ENCODE results near the gene PNRC2. TPM values are rescaled to one million over a fixed set of nuclear protein-coding genes. Genes with fewer than 3 reads are reported as not detected.
"Not testable (repeated sequence)": the region's sequence is repeated elsewhere in the genome, so short reads cannot be mapped to it uniquely, and the experiment has no call there.

PNRC2 gene
- total RNA-seq, 4 donors from 2014 or later, result 136 to 246 (median 207) TPM

DNA sequence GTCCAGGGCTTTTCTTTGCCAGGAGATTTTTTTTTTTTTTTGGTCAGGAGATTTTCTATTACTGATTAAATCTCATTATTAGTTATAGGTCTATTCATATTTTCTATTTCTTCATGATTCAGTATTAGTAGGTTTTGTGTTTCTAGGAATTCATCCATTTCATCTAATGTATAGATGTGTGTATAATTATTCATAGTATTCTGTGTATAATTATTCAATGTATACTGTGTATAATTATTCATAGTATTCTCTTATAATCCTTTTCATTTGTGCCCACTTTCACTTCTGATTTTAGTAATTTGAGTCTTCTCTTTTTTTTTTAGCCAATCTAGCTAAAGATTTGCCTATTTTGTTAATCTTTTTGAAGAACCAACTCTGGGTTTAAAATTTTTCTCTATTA, 12.3 kb upstream of the PNRC2 start:
- TF ChIP-seq EP300 (IDR thresholded peaks at IDR 0.05), result no peak
- H3K27ac ChIP-seq, result no peak overlapping the region
- H3K36me3 ChIP-seq, result no peaks in the 10 kb centered on the region
- no peaks in the 10 kb centered on the region for H3K27me3 ChIP-seq
- H3K4me1 ChIP-seq, result no peaks in the 10 kb centered on the region
- H3K9me3 ChIP-seq, result peaks cover 0 to 7% (median 0%) of the 10 kb centered on the region in 3 donors
- H3K4me3 ChIP-seq, result no peak overlapping the region
- no peak for ATAC-seq

DNA sequence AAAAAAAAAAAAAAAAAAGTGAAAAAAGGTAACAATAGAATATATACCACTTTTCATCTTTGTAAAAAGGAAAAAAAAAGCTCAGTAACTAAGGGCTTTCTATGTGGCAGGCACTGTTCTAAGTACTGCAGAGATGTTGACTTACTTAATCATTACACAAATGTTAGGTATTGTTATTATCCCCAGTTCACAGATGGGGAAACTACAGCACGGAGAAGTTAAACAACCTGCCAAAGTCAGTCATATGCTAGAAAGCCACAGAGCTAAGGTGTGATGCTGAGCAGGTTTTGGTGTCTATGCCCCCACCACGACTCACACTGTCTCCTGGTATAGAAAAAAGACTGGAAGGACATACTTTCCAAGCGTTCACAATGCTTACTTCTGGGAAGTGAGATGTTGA, 6.6 kb upstream of the PNRC2 start:
- TF ChIP-seq, protein P1, sequence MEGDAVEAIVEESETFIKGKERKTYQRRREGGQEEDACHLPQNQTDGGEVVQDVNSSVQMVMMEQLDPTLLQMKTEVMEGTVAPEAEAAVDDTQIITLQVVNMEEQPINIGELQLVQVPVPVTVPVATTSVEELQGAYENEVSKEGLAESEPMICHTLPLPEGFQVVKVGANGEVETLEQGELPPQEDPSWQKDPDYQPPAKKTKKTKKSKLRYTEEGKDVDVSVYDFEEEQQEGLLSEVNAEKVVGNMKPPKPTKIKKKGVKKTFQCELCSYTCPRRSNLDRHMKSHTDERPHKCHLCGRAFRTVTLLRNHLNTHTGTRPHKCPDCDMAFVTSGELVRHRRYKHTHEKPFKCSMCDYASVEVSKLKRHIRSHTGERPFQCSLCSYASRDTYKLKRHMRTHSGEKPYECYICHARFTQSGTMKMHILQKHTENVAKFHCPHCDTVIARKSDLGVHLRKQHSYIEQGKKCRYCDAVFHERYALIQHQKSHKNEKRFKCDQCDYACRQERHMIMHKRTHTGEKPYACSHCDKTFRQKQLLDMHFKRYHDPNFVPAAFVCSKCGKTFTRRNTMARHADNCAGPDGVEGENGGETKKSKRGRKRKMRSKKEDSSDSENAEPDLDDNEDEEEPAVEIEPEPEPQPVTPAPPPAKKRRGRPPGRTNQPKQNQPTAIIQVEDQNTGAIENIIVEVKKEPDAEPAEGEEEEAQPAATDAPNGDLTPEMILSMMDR (IDR thresholded peaks at IDR 0.05), result no peak
- no peak for TF ChIP-seq POLR2AphosphoS5 (IDR thresholded peaks at IDR 0.05)
- TF ChIP-seq POLR2A (IDR thresholded peaks at IDR 0.05), result no peak
- no peak for TF ChIP-seq EP300 (IDR thresholded peaks at IDR 0.05)
- Histone ChIP-seq H3K9me3 (no peaks in the 10 kb centered on the region), H3K36me3 (no peaks in the 10 kb centered on the region), H3K27ac (no peak overlapping the region), H3K4me3 (no peak overlapping the region), H3K4me1 (peaks cover 0 to 28% (median 3%) of the 10 kb centered on the region in 3 donors), H3K27me3 (no peaks in the 10 kb centered on the region)
- 75 to 81% methylated on average over 3 of the region's 3 CpGs for WGBS, 2 donors (ENCODE audit: low coverage in 1 of 2)
- ATAC-seq, result no peak

DNA sequence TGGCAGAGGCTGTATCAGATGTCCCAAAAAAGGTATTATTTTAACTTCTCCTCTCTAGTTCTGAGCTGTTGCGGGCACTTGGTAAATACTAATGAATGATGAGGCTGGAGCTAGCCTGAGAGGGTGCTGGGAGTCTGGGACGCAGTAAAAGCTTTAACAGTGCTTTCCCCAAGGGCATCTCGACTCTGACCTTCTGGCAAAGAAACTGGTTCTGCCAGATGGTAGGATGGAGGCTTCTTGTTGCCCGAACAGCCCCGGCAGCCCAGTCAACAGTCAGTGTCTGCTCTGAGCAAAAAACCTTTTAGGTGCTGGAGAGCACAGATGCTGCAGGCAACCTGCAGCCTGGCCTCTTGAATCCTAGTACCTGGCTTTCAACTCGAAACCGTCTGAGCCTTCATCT, 2.5 kb upstream of the PNRC2 start:
- Histone ChIP-seq H3K4me1 (peaks cover 0 to 50% (median 7%) of the 10 kb centered on the region in 3 donors), H3K9me3 (no peaks in the 10 kb centered on the region), H3K4me3 (no peak overlapping the region), H3K27ac (peak overlapping the region in 3 of 4 donors; percentile 27 to 99 (median 54)), H3K36me3 (peaks cover 0 to 7% of the 10 kb centered on the region in 2 donors), H3K27me3 (no peaks in the 10 kb centered on the region)
- 19 to 71% methylated on average over 3 to 7 of the region's 7 CpGs for WGBS, 2 donors (ENCODE audit: low coverage in 1 of 2)
- TF ChIP-seq POLR2AphosphoS5 (IDR thresholded peaks at IDR 0.05) (no peak), EP300 (IDR thresholded peaks at IDR 0.05) (no peak)
- TF ChIP-seq, protein P1 (IDR thresholded peaks at IDR 0.05), result no peak
- ATAC-seq, result no peak

DNA sequence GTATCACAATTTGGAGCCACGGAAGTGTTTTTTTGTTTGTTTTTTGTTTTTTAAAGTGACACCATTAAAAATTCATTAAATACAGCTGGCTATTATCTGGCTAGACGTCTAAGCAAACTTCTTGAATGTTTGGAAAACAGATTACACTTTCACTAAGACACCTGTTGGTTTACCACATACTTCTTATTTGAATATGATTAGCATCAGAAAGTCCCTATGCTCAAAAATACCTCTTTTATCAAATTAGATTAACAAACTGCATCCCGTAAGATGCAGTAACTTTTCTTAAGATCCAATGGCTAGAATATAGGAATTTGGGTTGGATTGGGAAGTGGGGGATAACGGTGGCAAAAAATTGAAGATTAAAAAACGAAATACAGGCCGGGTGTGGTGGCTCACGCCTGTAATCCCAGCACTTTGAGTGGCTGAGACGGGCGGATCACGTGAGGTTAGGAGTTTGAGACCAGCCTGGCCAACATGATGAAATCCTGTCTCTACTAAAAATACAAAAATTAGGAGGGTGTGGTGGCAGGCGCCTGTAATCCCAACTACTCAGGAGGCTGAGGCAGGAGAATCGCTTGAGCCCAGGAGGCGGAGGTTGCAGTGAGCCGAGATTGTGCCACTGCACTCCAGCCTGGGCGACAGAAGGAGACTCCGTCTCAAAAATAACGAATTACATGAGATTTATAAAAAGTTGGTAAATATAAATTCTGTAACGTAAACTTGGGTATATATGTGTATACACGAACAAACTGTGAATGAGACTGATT, 1.4 kb upstream of the PNRC2 start:
- peaks cover 0 to 55% (median 7%) of the 10 kb centered on the region in 3 donors for H3K4me1 ChIP-seq
- H3K36me3 ChIP-seq, result peaks cover 0 to 12% of the 10 kb centered on the region in 2 donors
- H3K27me3 ChIP-seq, ATAC-seq, H3K9me3 ChIP-seq: not testable (repeated sequence)
- peak overlapping the region; percentile 86 to 100 (median 98) for H3K27ac ChIP-seq
- H3K4me3 ChIP-seq, result peak overlapping the region; percentile 70 to 85
- WGBS, 2 donors (ENCODE audit: low coverage in 1 of 2), result 52% methylated on average over 11 to 19 of the region's 19 CpGs

DNA sequence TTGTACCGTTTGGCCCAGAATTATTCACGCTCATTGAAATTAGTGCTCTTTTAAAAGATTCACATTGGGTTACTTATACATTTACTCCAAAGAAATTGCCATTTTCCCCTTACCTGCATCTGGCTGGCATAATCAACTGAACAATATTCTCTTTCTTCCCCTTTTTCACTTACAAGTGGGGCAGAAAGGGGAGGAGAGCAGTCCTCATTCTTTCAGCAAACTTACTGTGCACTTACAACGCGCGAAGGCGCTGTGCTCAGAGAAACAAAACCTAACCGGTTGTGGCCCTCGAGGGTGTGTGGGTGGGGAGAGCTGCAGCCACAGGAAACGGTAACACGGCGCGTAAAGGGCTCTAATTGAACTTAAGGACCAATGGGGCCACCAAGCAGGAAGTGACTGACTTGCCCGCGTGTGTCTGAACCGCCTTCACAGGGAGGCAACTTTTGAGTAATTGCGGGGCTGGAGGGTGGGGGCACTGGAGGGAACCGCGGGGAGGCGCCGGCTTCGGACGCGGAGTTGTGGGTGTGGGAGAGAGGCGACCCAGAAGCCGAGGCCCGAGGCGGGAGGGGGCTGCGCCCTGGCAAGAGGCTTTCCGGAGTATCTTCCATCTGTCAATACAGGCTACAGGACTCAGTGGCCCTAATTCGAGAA, 693 bp upstream of the PNRC2 start:
- peaks cover 0 to 62% (median 7%) of the 10 kb centered on the region in 3 donors for H3K4me1 ChIP-seq
- no peaks in the 10 kb centered on the region for H3K9me3 ChIP-seq
- H3K27me3 ChIP-seq, result no peaks in the 10 kb centered on the region
- H3K36me3 ChIP-seq, result peaks cover 0 to 19% of the 10 kb centered on the region in 2 donors
- WGBS, 2 donors (ENCODE audit: low coverage in 1 of 2), result 1 to 3% methylated on average over 12 to 14 of the region's 30 CpGs
- TF ChIP-seq EP300 (IDR thresholded peaks at IDR 0.05), result no peak
- TF ChIP-seq POLR2AphosphoS5 (IDR thresholded peaks at IDR 0.05), result peak; percentile 74
- TF ChIP-seq POLR2A (IDR thresholded peaks at IDR 0.05), result peak in 1 of 2 donors; percentile 16
- TF ChIP-seq, protein P1 (IDR thresholded peaks at IDR 0.05), result peak in 3 of 4 experiments; percentile 14 to 64 (median 46)
- peak overlapping the region; percentile 86 to 100 (median 98) for H3K27ac ChIP-seq
- peak; percentile 83 for ATAC-seq
- peak overlapping the region; percentile 70 to 85 for H3K4me3 ChIP-seq
